ENCODE results near the gene PKP4.
A peak's percentile ranks its signal among the peaks of the same experiment; 100 is the strongest.

Gene PKP4

GRCh38 chr2:158598862-158599517 lies 142.2 kb downstream of the PKP4 start:
- TF ChIP-seq CTCF (IDR thresholded peaks at IDR 0.05; ENCODE audit: low read depth, low read length): no peak
- H3K36me3 ChIP-seq: no peaks in the 10 kb centered on the region
- H3K9me3 ChIP-seq: no peaks in the 10 kb centered on the region
- no peak overlapping the region for H3K4me3 ChIP-seq (ENCODE audit: low read depth, low read length)
- no peaks in the 10 kb centered on the region for H3K4me1 ChIP-seq
- no peaks in the 10 kb centered on the region for H3K27me3 ChIP-seq
- peak; percentile 10 for DNase-seq

GRCh38 chr2:158599609-158600008 lies 142.9 kb downstream of the PKP4 start:
- Histone ChIP-seq H3K9me3 (no peaks in the 10 kb centered on the region), H3K4me1 (no peaks in the 10 kb centered on the region), H3K27me3 (no peaks in the 10 kb centered on the region), H3K36me3 (no peaks in the 10 kb centered on the region), H3K4me3 (ENCODE audit: low read depth, low read length) (no peak overlapping the region)
- DNase-seq: no peak
- no peak for TF ChIP-seq CTCF (IDR thresholded peaks at IDR 0.05; ENCODE audit: low read depth, low read length)

GRCh38 chr2:158600155-158600802 lies 143.5 kb downstream of the PKP4 start:
- Histone ChIP-seq H3K27me3 (no peaks in the 10 kb centered on the region), H3K36me3 (no peaks in the 10 kb centered on the region), H3K4me1 (no peaks in the 10 kb centered on the region), H3K4me3 (ENCODE audit: low read depth, low read length) (no peak overlapping the region), H3K9me3 (no peaks in the 10 kb centered on the region)
- TF ChIP-seq CTCF (IDR thresholded peaks at IDR 0.05; ENCODE audit: low read depth, low read length): no peak
- no peak for DNase-seq

- TF ChIP-seq CTCF (IDR thresholded peaks at IDR 0.05; ENCODE audit: low read depth, low read length): no peak
- DNase-seq: no peak
- Histone ChIP-seq H3K9me3 (no peaks in the 10 kb centered on the region), H3K4me1 (no peaks in the 10 kb centered on the region), H3K36me3 (no peaks in the 10 kb centered on the region), H3K4me3 (ENCODE audit: low read depth, low read length) (no peak overlapping the region), H3K27me3 (no peaks in the 10 kb centered on the region)
Observed at GRCh38 chr2:158602027-158602426, 145.3 kb downstream of the PKP4 start.

- Histone ChIP-seq H3K27me3 (no peaks in the 10 kb centered on the region), H3K4me3 (ENCODE audit: low read depth, low read length) (no peak overlapping the region), H3K36me3 (no peaks in the 10 kb centered on the region), H3K4me1 (no peaks in the 10 kb centered on the region), H3K9me3 (no peaks in the 10 kb centered on the region)
- DNase-seq: no peak
- TF ChIP-seq CTCF (IDR thresholded peaks at IDR 0.05; ENCODE audit: low read depth, low read length): no peak
Observed at GRCh38 chr2:158603205-158603604, 146.5 kb downstream of the PKP4 start.

- no peak for DNase-seq
- Histone ChIP-seq H3K9me3 (no peaks in the 10 kb centered on the region), H3K36me3 (no peaks in the 10 kb centered on the region), H3K27me3 (no peaks in the 10 kb centered on the region), H3K4me3 (ENCODE audit: low read depth, low read length) (no peak overlapping the region), H3K4me1 (no peaks in the 10 kb centered on the region)
- TF ChIP-seq CTCF (IDR thresholded peaks at IDR 0.05; ENCODE audit: low read depth, low read length): no peak
Observed at GRCh38 chr2:158603986-158604385, 147.2 kb downstream of the PKP4 start.

Data from BE2C (cell line).